ENCODE measurements around the gene POLD2.

The POLD2 gene

DNA sequence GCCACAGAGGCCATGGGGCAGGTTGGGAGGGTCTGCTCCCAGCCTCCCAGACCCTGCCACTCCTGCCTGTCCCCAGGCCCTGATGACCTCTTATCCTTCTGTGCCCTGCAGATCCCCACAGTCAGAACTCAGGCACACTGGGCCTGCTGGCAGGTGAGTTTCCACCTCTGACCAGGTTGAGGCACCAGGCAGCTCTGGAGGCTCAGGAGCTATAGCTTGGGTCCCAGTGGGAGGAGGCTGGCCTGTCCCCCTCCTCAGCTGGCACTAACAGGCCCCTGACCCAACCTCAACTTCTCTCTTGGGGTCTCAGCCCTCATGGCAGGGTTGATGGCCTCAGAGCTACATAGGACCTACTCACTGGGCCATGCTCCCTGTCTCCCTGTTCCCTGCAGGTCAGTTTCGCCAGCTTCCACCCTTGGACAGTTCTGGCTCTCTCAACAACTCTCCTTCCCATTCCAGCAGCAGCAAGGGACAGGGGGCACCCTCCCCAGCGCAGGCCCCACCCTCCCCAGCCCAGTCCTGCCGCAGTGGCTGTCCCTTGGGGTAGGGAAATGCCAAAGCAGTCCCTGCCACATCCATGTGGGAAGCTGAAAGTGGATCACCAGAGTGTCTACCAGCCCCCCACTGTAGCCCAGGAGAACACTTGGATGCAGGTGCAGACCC lies 21.9 kb downstream of the POLD2 start:
- DNase-seq: no peak

DNA sequence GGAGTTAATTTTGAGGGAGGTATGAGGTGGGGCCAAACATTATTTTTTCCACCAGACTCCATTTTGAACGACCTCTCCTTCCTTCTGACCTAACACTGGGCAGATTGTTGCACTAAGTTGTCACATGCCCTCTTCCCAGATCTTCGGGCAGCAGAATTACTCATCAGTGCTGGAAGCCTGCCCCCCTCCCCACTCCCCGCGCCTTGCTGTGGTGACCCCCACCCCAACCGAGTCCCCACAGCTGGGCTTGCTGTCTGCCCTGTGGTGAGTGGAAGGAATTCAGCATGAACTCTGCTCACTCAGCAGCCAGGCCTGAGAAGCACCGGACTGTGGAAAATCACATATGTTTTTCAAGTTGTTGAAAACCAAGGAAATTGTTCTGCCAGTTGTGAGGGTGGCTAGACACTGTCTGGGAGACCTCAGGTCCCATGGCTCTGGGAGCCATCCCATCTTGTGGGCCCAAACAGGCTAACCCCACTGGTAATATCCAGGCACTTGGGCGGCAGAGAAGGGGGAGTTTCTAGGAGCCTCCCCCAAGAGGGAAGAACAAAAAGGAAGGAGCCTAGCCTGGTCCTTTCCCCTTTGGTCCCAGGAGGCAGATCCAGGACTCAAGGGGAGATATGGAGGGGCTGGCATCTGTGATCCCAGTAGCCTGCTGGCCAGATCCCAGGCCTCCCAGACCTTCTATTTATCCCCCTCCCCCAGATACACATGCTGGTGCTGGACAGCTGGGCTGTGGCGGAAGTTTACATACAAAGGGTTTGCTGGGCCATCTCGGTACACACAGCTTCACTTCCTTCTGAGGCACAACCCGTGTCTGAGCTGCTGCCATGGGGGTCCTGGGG lies 22.7 kb downstream of the POLD2 start:
- DNase-seq: no peak

DNA sequence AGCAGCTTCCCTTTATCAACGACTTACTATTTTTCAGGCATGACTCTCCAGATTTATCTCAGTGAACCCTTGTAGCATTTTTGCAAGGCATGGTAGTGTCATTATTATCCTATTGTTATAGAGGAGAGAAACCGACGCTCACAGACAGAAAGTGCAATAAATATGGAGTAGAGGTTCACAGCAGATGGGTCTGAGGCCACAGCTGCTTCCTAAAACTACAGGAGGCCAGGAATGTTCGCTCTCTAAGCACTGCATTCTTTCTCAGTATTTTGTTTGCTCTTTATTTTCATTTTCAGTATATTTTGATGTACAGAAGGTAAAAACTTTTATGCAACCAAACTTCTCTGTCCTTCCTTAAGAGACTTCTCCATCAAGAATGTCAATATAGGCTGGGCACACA lies 23.7 kb downstream of the POLD2 start:
- DNase-seq: no peak

DNA sequence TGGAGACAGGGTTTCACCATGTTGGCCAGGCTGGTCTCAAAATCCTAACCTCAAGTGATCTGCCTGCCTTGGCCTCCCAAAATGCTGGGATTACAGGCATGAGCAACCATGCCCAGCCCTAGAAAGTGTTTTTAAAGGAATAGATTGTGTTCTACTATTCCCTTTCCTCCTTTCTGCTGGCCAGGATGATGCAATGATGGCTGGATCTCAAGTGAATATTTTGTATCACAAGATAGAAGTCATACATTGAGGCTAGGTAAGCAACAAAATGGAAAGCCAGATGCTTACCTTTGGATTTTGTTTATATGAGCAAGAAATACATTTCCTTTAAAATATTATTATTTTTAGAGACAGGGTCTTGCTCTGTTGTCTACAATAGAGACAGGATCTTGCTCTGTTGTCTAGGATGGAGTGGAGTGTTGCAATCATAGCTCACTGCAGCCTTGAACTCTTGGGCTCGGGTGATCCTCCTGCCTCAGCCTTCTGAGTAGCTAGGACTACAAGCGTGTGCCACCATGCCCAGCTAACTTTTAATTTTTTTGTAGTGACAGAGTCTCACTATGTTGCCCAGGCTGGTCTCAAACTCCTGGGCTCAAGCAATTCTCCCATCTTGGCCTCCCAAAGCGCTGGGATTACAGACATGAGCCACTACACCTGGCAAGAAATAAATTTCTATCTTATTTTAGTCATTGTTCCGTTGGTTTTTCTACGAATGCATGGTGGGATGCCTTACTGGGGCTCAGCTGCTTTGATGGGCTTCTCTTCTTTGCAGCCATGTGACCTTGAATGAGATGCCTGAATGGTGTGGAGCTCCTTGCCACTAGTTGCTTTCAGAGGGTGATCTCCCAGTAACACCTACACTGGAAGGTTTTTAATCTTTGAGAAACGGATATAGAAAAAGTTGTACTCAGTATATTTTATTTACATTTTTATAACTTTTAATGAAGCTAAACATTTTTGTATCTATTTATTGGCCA lies 25.0 kb downstream of the POLD2 start:
- no peak for DNase-seq

DNA sequence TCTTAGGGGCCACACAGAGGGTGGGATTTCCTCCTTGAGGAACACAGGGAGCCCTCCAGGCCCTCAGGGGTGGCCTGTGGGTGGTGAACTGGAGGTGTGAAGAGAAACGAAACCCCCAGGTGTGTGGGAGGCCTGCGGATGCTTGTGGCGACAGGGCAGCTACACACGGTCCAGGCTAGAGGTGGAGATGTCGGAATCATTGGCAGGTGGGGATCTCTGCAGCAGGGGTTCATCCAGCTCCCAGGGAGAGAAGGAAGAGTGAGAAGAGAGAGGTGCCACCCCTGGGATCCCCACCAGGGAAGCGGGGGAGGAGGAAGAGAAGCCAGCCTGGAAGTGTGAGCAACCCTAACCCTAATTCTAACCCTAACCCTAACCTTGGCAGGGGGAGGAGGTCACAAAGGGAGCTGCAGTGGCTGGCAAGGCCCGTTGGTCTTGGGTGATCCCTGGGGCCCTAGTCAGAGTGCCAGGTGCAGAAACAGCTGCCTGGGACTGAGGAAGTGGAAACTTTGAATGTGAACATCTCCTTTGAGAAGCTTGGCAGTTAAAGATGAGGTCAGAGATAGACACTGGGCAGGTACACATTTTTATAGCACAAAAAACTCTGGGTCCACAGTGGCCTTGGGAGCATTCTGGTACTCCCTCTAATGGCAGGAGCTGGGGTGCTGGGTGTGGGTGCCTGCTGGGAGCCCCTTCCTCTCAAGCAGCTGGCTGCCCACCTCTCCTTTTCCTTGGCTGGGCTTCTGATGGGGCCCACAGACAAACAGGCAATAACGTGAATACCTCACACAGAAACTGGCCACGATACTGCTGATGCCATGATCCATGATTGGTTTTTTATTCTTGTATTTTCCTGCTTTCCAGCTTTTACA lies 26.1 kb downstream of the POLD2 start:
- DNase-seq: peak in 1 of 5 experiments; percentile 84

DNA sequence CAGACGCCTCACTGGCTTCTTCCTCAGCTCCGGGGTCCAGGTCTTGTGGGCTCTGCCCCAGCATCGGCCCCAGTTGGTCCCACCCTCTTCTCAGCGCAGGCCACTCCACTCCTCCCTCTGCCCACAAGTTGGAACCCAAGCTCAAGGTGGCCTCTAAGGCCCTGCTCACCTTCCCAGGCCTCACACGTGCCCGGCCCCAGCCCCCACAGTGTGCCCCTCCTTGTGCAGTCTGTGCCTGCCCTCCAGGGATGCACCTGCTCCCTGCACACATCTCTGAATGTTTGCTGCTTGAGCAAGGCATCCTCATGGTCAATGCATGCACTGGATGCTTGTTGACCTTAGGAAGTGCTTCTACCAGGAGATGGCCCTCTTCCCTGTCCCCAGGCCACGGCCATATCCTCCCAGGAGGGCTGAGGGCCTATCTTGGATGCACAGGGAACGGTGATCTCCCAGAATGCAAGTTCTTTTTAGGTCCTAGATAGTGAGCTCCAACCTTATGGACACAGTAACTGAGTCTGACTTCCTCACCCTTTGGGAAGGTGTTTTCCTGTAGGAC lies 26.9 kb downstream of the POLD2 start:
- no peak for DNase-seq

DNA sequence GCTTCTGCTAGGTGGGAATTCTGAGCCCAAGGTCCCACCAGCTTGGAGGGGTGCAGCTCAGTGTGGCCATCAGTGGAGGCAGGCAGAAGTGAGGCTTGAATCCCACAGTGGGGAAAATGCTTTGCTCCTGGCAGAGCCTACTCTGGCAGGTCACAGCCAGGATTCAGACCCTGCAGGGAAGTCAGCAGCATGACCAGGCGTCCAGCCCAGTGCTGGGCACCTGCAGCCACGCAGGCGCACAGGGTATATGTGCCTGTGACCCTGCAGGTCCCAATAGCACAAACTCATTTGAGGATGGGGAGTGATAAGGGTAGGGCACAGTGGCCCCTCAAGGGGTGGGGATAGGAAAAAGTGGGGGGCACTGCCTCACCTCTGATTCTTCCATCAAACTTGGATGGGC lies 27.6 kb downstream of the POLD2 start:
- DNase-seq: no peak

DNA sequence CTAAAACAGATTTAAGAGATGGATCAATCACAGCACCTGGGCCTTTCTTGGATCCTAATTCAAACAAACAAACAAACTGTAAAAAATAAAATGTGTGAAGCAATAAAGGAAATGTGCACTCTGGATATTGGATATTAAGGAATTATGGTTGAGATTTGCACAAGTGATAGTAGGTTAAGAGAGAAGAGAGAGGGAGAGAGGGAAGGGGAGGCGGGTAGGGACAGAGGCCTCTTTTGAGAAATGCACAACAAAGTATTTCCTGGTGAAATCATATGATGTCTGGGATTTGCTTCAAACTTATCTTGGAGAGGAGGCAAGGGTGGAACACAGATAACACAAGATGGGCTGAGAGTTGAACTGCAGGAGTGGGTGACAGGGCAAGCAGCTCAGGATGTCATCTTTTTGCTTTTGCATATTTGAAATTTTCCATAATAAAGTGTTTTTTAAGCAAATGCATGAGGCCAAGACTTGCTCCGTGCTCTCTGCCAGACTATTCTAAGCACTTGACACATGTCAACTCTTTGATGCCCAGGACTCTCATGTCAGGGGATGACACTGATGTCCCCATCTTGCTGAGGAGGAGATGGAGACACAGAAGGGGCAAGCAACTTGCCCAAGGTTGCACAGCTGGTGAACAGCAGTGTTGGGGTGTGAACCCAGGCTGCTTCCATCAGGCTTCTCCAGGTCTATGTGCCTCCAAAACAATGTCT lies 28.3 kb downstream of the POLD2 start:
- no peak for DNase-seq

DNA sequence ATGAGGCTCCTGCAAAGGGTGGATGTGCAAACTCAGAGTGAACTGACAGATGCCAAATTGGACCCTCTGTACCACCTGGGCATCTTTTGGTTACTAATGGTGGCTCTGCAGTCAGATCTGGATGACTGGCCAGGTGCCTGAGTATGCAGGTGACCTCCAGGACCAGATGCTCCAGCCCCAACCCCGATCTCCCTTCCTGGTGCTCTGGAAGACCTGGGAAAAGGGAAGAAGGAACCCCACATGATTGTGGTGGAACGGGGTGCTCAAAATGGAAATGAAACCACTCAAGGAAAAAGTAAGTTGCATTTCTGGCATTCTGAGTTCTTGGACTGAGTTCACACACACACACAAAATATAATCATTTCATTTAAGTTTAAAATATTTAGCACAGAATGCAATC lies 29.0 kb downstream of the POLD2 start:
- no peak for DNase-seq

DNA sequence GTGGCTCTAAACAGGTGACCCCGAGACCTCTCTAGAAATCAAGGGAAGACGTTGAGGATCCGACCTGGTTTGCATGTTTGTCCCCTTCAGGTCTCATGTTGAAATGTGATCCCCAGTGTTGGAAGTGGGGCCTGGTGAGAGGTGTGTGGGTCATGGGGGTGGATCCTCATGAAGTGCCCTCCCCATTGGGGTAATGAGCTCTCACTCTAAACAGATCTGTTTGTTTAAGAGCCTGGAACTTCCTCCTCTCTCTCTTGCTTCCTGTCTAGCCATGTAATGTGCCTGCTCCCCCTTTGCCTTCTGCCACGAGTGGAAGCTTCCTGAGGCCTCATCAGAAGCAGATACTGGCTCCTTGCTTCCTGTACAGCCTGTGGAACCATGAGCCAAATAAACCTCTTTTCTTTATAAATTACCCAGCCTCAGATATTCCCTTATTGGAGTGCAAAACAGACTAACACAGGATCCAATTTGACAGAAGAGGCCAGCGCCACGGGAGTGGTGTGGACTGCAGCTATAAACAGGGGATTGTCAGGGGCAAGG lies 30.2 kb downstream of the POLD2 start:
- no peak for DNase-seq

DNA sequence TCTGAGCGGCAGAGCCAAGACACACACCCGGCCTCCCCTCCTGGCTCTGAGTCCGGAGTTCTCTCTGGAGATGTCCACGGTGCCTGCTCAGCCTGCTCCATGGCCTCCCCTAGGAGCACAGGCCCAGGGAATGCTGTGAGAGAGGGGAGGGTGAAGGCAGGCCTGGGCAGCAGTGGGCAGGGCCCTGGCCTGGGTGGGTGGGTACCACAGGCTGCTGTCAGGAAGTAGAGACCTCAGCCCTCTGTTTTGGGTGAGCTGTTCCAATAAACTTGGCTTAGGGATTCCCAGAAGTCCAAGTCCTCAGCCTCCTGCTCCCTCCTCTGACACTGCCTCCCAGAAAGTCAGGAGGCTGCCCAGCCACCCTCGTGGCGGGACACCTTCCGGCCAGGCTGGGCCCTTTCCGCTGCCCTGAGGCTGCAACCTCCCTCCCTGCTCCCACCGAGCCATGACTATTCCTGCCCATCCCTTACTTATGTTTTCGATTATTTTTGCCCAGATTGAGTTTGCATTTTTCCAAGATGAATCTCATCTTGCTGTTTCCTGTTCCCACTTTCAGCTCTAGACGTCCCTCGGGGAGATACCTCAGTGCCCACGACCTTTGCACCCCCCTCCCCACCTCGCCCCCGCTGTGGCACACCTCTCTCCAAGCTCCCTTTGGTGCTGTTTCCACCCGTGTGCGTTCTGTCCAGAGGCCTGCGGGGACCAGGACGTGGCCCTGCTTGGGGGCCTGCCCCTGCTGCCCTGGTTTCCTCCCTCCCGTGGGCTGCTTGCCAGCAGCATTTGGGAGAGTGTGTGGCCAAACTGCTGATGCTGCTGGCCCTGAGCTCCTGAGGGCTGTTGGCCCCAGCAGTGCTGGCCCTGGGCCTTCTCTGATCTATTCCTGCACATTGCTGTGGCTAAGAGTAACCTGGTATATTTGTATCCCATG lies 35.2 kb downstream of the POLD2 start:
- no peak for DNase-seq

DNA sequence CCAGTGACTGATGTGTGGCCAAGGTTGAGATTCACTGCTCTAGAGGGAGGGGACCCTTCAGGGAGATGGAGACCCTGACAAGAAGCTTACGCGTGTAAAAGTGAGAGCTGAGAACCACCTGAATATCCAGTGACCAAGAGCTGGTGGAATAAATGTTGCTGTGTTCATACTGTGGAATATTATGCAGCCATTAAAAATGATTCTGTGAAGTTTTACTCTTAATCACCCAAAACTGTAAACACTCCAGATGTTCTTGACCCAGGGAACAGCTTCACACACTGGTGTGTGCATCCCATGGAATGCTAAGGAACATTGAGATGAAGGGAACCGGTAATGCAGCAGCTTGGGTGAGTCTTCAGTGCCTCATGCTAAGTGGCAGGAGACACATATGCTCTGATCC lies 36.7 kb downstream of the POLD2 start:
- no peak for DNase-seq

DNA sequence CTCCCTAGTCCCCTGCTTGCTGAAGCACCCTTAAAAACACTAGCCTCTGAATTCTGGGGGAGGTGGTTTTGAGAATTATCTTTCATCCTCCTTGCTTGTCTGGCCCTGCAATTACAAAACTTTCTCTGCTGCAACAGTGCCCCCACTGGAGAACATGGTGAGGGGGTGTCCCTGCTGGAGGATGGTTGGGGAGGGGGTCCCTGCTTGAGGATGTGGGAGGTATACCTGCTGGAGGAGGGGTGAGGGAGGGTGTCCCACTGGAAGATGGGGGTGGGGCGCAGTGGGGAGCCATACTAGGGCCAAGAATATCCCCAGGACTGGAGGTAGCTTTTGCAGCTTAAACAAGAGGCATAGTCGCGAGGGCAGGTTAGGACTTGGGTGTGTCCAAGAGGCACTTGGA lies 37.8 kb downstream of the POLD2 start:
- DNase-seq: no peak

DNA sequence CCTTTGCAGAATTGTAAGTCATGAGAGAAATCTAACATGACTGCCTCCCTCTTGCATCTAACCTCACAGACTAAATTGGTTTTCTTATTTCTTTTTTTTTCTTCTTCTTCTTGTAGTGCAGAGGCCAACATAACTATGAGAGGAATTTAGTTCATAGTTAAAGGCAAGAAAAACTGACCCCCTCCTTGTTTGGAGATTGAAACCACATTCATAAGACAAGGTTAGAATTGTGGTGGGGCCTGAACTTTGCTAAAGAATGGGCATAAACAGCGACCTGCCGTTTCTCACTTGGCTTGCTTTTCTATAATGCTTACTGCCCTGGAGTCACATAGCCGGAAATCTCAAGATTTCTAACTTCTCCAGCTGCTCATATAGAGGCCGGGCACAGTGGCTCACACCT lies 38.6 kb downstream of the POLD2 start:
- no peak for DNase-seq

DNA sequence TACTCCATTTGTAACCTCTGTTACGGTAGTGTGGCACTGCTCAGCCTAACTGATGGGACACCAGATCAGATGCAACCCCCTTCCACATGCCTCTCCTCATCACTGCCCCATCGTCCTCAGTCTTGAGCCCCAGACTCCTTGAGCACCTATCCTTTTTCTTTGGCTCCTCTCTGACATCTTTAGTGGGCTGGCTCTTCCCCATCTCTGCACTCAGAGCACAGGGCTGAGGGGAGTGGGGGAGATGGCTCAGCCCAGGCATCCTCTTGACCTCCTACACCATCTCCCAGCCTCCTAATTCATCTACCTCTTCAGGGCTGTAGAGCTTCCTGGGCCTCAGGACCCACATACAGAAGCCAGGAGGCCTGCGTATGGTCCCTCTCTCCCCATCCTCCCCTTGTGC lies 39.6 kb downstream of the POLD2 start:
- DNase-seq: no peak

DNA sequence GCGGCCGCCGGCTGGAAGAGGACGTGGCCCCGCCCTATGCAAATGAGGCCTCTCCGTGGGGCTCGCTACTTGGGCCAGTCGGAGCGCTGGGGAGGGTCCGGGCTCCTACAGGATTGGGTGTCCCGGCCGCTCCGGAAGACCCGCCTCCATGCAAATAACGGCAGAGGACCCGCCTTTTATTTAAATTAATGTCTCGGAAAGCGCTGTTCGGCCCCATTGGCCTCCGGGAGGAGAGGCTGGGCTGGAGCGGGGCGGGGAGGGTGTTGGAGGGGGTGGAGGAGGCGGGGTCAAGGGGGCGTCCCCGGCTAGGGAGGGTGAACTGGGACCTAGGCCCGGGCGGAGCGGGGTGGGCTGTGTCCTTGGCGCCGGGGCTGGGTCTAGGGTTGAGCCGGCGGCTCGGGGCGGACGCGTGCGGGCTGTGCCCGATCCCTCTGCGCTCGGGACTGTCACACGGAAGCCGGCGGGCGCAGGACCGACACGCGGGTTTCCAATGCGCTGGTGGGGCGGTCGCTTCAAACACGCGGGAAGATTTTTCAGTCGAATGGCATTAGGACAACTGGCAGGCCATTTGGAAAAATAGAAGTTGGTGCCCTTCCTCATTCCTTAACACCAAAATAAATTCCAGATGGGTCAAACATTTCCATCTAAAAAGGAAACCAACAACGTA lies 40.7 kb downstream of the POLD2 start:
- peak; percentile 95 to 99 (median 98) for DNase-seq

DNA sequence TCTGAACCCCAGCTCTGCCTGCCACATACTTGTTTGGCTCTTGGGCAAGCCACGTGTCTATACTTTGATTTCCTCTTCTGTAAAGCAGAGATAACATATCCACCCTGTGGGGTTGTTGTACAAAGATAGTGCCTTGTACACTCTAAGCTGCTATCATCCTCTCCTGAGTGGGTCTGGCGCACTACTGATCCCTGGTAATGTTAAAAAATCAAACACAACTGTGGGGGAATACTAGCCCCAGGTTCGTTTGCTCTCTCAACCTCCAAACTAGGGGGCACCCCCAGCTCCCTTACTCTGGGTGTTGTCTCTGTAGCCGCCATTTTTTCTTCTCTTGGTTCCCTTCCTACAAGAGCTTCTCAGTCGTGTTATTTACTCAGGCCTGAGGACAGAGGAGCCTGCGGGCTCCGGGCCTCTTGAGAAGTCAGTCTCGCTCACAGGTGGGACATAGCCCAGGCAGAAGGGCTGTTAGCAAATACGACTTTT lies 42.0 kb downstream of the POLD2 start:
- peak in 3 of 5 experiments; percentile 26 to 71 (median 27) for DNase-seq

DNA sequence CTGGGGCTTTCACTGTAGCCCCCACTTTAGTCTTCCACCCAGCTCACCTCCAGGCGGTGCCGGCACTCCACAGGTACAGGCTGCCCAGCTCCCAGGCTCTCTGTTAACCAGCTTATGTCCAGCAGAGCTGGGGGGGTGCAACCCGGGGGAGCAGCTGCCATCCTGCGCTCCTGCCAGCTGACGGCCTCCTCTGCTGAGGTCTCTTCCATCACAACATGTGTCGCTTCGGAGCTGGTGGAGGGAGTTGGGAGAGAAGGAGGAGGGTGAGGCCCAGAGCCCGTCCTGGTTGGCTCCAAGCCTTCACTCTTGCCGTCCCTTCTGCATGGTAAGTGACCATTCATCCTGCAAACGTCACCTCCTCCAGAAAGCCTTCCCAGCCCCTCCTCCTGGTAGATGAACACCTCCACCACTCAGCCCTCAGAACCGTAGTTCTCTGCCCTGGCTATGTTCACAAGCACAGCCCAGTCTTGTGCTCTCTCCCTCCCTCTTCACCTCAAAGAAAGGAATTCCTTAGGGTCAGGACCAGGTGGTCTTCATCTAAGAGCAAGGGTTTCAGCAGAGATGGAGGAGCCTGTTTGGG lies 42.6 kb downstream of the POLD2 start:
- DNase-seq: no peak

DNA sequence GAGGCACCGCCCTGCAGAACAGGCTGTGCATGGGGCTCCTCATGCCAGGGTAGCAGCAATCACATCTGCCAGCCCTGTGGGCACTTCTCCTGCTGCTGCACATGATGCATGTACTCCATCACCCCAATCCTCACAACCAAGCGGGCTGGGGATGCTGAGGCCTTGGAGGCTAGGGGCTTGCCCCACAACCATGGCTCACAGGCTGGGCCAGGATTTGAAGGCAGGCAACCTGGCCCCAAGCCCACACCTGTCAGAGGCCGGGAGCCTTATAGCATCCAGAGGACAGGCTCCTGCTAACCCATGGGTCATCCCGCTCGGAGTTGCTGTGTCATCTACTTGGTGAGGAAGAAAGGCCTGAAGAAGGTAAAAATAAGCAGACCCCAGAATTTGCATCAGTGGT lies 43.2 kb downstream of the POLD2 start:
- DNase-seq: no peak
